Gastroesophageal sphincter (tissue), 3 donors: Measurements from ENCODE around the gene KIF26B.

Experiments
- EP300 ChIP-seq: sonication (generic); formaldehyde crosslinking; IDR thresholded peaks from one replicate; pipeline ENCODE4 v1.6.1; 2017; ENCODE audit warnings: antibody characterized with exemption, mild to moderate bottlenecking
- POLR2A ChIP-seq, 2 donors: fragments of 450-650 bp; IDR thresholded peaks; one replicate each; pipeline ENCODE4 v1.6.1; 2017; ENCODE audit warnings: antibody characterized with exemption in 2 of 2, mild to moderate bottlenecking in 2 of 2, moderate library complexity in 1 of 2
- POLR2AphosphoS5 ChIP-seq: sonication (generic); formaldehyde crosslinking; IDR thresholded peaks from one replicate; pipeline ENCODE4 v1.6.1; 2017; ENCODE audit warnings: antibody characterized with exemption
- TF ChIP-seq, protein P1 (sequence below), 4 experiments: fragments of 200-600 bp in 2 of 4; fragments of 450-650 bp in 2 of 4; sonication (generic) in 1 of 4; IDR thresholded peaks; one replicate each; pipeline ENCODE4 v1.5.1; 2017 to 2019; ENCODE audit warnings: antibody characterized with exemption in 4 of 4, mild to moderate bottlenecking in 2 of 4, moderate library complexity in 2 of 4

GRCh38 chr1:245516284-245516759 is 361.5 kb downstream of the KIF26B start:
- no peak for TF ChIP-seq POLR2A (IDR thresholded peaks at IDR 0.05)
- TF ChIP-seq, protein P1, sequence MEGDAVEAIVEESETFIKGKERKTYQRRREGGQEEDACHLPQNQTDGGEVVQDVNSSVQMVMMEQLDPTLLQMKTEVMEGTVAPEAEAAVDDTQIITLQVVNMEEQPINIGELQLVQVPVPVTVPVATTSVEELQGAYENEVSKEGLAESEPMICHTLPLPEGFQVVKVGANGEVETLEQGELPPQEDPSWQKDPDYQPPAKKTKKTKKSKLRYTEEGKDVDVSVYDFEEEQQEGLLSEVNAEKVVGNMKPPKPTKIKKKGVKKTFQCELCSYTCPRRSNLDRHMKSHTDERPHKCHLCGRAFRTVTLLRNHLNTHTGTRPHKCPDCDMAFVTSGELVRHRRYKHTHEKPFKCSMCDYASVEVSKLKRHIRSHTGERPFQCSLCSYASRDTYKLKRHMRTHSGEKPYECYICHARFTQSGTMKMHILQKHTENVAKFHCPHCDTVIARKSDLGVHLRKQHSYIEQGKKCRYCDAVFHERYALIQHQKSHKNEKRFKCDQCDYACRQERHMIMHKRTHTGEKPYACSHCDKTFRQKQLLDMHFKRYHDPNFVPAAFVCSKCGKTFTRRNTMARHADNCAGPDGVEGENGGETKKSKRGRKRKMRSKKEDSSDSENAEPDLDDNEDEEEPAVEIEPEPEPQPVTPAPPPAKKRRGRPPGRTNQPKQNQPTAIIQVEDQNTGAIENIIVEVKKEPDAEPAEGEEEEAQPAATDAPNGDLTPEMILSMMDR (IDR thresholded peaks at IDR 0.05): peak in 1 of 4 experiments; percentile 30
- TF ChIP-seq POLR2AphosphoS5: no peak
- TF ChIP-seq EP300: no peak
